Measurements from ENCODE around the gene ADAR. TPM values are rescaled to one million over a fixed set of nuclear protein-coding genes. Genes with fewer than 3 reads are reported as not detected.

Gene ADAR
- total and polyA plus RNA-seq, 2 of the 4 experiments (the other 2 are of a cell fraction), result 70.9 to 131 TPM

DNA sequence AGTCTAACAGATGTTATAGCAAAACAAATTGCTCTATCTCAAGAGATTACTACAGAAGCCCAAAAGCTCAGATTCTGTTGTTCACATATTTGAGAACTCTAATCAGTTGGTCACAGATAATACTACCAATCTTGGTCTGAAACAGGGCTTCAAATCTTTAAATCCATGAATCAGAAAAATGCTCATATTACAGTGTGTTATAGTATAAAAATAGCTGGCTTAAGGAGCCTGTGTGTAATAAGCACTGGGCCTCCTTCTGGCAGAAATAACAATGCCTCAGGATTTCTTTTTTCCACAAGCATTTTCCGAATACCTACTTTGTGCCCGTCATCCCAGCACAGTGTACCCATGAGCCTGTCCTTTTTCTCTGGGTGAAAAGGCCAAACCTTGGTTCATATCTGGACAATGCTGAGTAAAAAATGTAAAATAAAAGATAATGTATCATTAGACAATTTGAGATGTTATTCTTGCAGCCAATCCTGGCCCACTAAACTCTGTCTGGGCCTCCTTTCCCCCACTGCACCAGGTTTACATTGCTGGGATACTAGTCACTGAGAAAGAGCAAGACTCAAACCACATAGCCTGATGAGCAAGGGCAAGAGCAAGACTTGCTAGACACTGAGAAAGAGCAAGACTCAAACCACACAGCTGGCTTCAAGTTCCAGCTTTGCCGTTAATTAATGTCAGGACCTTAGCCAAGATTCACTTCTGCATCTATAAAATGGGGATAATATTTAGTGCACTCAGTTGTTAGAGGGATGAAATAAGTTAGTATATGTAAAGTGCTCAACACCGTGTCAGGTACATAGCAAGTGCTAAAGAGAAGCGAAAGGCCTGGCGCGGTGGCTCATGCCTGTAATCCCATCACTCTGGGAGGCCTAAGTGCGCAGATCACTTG is 17.0 kb upstream of the ADAR start (continued):
- TF ChIP-seq, protein P1, sequence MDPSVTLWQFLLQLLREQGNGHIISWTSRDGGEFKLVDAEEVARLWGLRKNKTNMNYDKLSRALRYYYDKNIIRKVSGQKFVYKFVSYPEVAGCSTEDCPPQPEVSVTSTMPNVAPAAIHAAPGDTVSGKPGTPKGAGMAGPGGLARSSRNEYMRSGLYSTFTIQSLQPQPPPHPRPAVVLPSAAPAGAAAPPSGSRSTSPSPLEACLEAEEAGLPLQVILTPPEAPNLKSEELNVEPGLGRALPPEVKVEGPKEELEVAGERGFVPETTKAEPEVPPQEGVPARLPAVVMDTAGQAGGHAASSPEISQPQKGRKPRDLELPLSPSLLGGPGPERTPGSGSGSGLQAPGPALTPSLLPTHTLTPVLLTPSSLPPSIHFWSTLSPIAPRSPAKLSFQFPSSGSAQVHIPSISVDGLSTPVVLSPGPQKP (IDR thresholded peaks at IDR 0.05; ENCODE audit: borderline replicate concordance, low read depth, low read length), result no peak
- no peak for TF ChIP-seq NFE2L2 (IDR thresholded peaks at IDR 0.05; ENCODE audit: low read depth, low read length)

DNA sequence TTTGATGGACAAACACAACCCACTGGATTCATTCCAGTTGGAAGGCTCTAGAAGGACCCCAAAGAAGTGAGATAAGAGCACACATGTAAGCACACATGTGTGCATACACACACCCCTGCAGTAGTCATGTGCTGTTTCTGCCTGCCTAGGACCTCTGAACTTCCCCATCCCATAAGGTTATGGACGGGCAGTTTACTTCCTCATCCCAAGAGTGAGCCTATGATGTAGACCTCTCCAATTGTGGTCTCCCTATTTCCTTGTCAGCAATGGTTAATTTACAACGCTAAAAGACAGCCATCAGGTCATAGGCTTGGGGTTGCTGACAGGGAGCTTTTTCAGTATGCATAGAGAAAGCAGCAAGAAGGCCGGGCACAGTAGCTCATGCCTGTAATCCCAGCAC is 15.4 kb upstream of the ADAR start:
- 100% methylated on average over 1 of the region's 3 CpGs; no CpG with 5 or more reads in 1 of the 2 experiments for WGBS, 2 experiments (ENCODE audit: extremely low coverage in 2 of 2, insufficient read length in 1 of 2)
- no TSS peak for BruUV-seq (replicated peaks)
- Histone ChIP-seq H3K9ac (ENCODE audit: low read depth, low read length) (no peak overlapping the region), H3K4me3 (ENCODE audit: insufficient read depth, low read depth, low read length) (no peak overlapping the region), H2AFZ (replicated peaks; ENCODE audit: low read length, poor library complexity) (no peak overlapping the region), H2AK5ac (ENCODE audit: low read depth, low read length) (peak overlapping the region; percentile 9; the same call in 1 of the 2 replicates), H2BK5ac (ENCODE audit: low read depth, low read length, poor library complexity, severe bottlenecking) (no peak overlapping the region), H3K36me3 (ENCODE audit: control insufficient read depth, insufficient read depth, low read length) (peaks cover 4% of the 10 kb centered on the region), H3K9me3 (ENCODE audit: control insufficient read depth, insufficient read depth, low read length) (no peaks in the 10 kb centered on the region), H4K5ac (ENCODE audit: low read depth, low read length) (no peak overlapping the region), H3K4ac (ENCODE audit: low read depth, low read length) (0 out of 2 replicates have a peak overlapping the region, but pooled peaks have one; percentile 20), H2AK9ac (replicated peaks; ENCODE audit: low read depth, low read length, poor library complexity) (no peak overlapping the region), H3K14ac (replicated peaks; ENCODE audit: low read depth, low read length) (peak overlapping the region; percentile 42; the same call in 1 of the 2 replicates), H4K8ac (ENCODE audit: low read depth in 2 of 2, low read length in 2 of 2) (no peak overlapping the region), H3K18ac (ENCODE audit: low read depth, low read length) (no peak overlapping the region; the same call in 1 of the 2 replicates), H3K4me2 (ENCODE audit: low read depth, low read length) (no peak overlapping the region), H3K56ac (ENCODE audit: extremely low read depth, insufficient read depth, low read length) (no peak overlapping the region), H3K79me1 (ENCODE audit: low read depth in 1 of 2, low read length in 2 of 2) (peaks cover 21 to 74% of the 10 kb centered on the region in 2 experiments), H3K27me3 (ENCODE audit: control insufficient read depth, insufficient read depth, low read length) (no peaks in the 10 kb centered on the region), H2BK120ac (ENCODE audit: low read depth, low read length) (no peak overlapping the region), H4K20me1 (ENCODE audit: insufficient read depth, low read length) (peaks cover 67% of the 10 kb centered on the region), H3K4me1 (ENCODE audit: control insufficient read depth, insufficient read depth, low read length) (peaks cover 9% of the 10 kb centered on the region), H4K91ac (ENCODE audit: insufficient read depth, low read depth, low read length) (no peak overlapping the region), H3K27ac (ENCODE audit: insufficient read depth, low read length) (no peak overlapping the region), H2BK20ac (ENCODE audit: low read depth, low read length) (no peak overlapping the region), H2BK15ac (ENCODE audit: low read depth, low read length) (no peak overlapping the region), H3K9me1 (ENCODE audit: insufficient read depth, low read length) (peaks cover 13% of the 10 kb centered on the region), H3K23ac (ENCODE audit: low read depth, low read length) (peak overlapping the region; percentile 8; the same call in 1 of the 2 replicates)
- intact Hi-C loops (cut with micrococcal nuclease) (no loop called here), in situ Hi-C loops (cut with MboI; ENCODE audit: low sequenced_read_pairs) (no loop called here), dilution Hi-C loops (cut with HindIII; ENCODE audit: low sequenced_read_pairs, unreplicated experiment) (no loop called here)
- DNase-seq (no peak), ATAC-seq (ENCODE audit: low read depth) (no peak)
- POLR2A ChIA-PET (ENCODE audit: unreplicated experiment), result no interaction called here
- TF ChIP-seq BHLHE40 (IDR thresholded peaks at IDR 0.05; ENCODE audit: low read depth, low read length) (no peak), MAFK (IDR thresholded peaks at IDR 0.05; ENCODE audit: low read depth, low read length) (no peak)
- TF ChIP-seq, protein P1 (IDR thresholded peaks at IDR 0.05; ENCODE audit: borderline replicate concordance, low read depth, low read length), result no peak
- CTCF ChIA-PET, result no interaction called here
